HepG2 (cell line): Measurements from ENCODE around the gene MICA. TPM values are rescaled to one million over a fixed set of nuclear protein-coding genes. Genes with fewer than 3 reads are reported as not detected.

ENCODE experiments used
- FOXJ3 ChIP-seq: sonication (generic); formaldehyde crosslinking; IDR thresholded peaks from 2 replicates; pipeline ENCODE4 v1.4.0; 2020; ENCODE audit warnings: missing genetic modification reagents, mild to moderate bottlenecking, borderline replicate concordance
- GFI1 ChIP-seq: sonication (generic); formaldehyde crosslinking; IDR thresholded peaks from 2 replicates; pipeline ENCODE4 v1.5.0; 2020; ENCODE audit warnings: missing genetic modification reagents, mild to moderate bottlenecking, borderline replicate concordance
- GLI4 ChIP-seq: sonication (generic); formaldehyde crosslinking; IDR thresholded peaks from 2 replicates; pipeline ENCODE4 v1.5.1; 2020; ENCODE audit warnings: missing genetic modification reagents, mild to moderate bottlenecking, moderate library complexity, borderline replicate concordance
- LBX2 ChIP-seq: sonication (generic); formaldehyde crosslinking; IDR thresholded peaks from 2 replicates; pipeline ENCODE4 v1.5.0; 2020; ENCODE audit warnings: missing genetic modification reagents, mild to moderate bottlenecking, borderline replicate concordance
- NFAT5 ChIP-seq: sonication (generic); formaldehyde crosslinking; IDR thresholded peaks from 2 replicates; pipeline ENCODE4 v1.4.0; 2020; ENCODE audit warnings: missing genetic modification reagents
- SNAPC5 ChIP-seq: sonication (generic); formaldehyde crosslinking; IDR thresholded peaks from 2 replicates; pipeline ENCODE4 v1.8.1; 2023; ENCODE audit warnings: mild to moderate bottlenecking, missing genetic modification reagents, borderline replicate concordance
- ZBTB3 ChIP-seq: sonication (generic); formaldehyde crosslinking; IDR thresholded peaks from 2 replicates; pipeline ENCODE4 v1.4.0; 2020; ENCODE audit warnings: low read depth, mild to moderate bottlenecking, moderate library complexity, missing genetic modification reagents, borderline replicate concordance
- ZFP36 ChIP-seq: fragments of 150-350 bp; IDR thresholded peaks from 2 replicates; pipeline ENCODE4 v1.6.1; 2018; ENCODE audit warnings: borderline replicate concordance, low read length, low read depth; ENCODE audit not compliant: partially characterized antibody
- ZNF318 ChIP-seq: sonication (generic); formaldehyde crosslinking; IDR thresholded peaks from 2 replicates; pipeline ENCODE4 v1.4.0; 2020; ENCODE audit warnings: mild to moderate bottlenecking, missing genetic modification reagents
- polyA plus RNA-seq, 8 experiments: library from polyadenylated mRNA; depleted of rRNA in 3 of 8; stranded (reverse) in 7 of 8; unstranded in 1 of 8; fragments of >200 nt; fragmentation: Illumina TruSeq in 4 of 8; extraction: Trizol in 4 of 8; gene quantifications; 2 replicates each; pipeline versions ENCODE4 v1.2.1 to v1.2.3, GENCODE V29; 2011 to 2016; ENCODE audit warnings: low read depth in 4 of 8, missing spikeins in 1 of 8, mixed read lengths in 1 of 8; ENCODE audit not compliant: insufficient read depth in 1 of 8
- total RNA-seq, 5 experiments: library from RNA; depleted of rRNA; stranded (reverse); fragments of >200 nt; fragmentation: Illumina TruSeq; extraction: Trizol; gene quantifications; 2 replicates each; pipeline ENCODE4 v1.2.3, GENCODE V29; 2016; ENCODE audit warnings: low read depth in 1 of 5

The MICA gene
- total and polyA plus RNA-seq, 2 of the 13 experiments (the other 11 are each of a cell fraction or from before 2014, with no cell fraction given) = 21.6 to 38.1 TPM

GRCh38 chr6:31403283-31404060, at the start of gene MICA (continued):
- TF ChIP-seq ZNF318 (CRISPR knock-in tag) = no peak
- no peak for TF ChIP-seq ZBTB3 (CRISPR knock-in tag)
- TF ChIP-seq FOXJ3 = no peak; the same call in 1 of the 2 replicates
- peak; percentile 96; the same call in 1 of the 2 replicates for TF ChIP-seq NFAT5
- TF ChIP-seq GLI4 (CRISPR knock-in tag) = no peak; the same call in 1 of the 2 replicates
- TF ChIP-seq LBX2 (CRISPR knock-in tag) = peak; percentile 85
- peak; percentile 86; the same call in 1 of the 2 replicates for TF ChIP-seq SNAPC5 (CRISPR knock-in tag)
- TF ChIP-seq GFI1 (CRISPR knock-in tag) = no peak; the same call in 1 of the 2 replicates
- TF ChIP-seq ZFP36 = no peak
